Muscle layer of colon (tissue), 2 donors: ENCODE measurements around the gene TMEM145.

ENCODE experiments used
- H3K27ac ChIP-seq: one replicate; pipeline ENCODE4 v1.7.0; 2013; ENCODE audit warnings: low read depth, mild to moderate bottlenecking, low read length, moderate library complexity
- H3K27me3 ChIP-seq, 2 donors: one replicate each; pipeline ENCODE4 v1.7.0; 2013; ENCODE audit warnings: low read length in 2 of 2, mild to moderate bottlenecking in 2 of 2; ENCODE audit not compliant: insufficient read depth in 2 of 2, control insufficient read depth in 1 of 2
- H3K36me3 ChIP-seq: one replicate; pipeline ENCODE4 v1.7.0; 2013; ENCODE audit warnings: mild to moderate bottlenecking, low read length; ENCODE audit not compliant: insufficient read depth
- H3K4me1 ChIP-seq: one replicate; pipeline ENCODE4 v1.7.0; 2013; ENCODE audit warnings: mild to moderate bottlenecking, low read length; ENCODE audit not compliant: insufficient read depth
- H3K4me3 ChIP-seq, 2 donors: one replicate each; pipeline ENCODE4 v1.7.0; 2013; ENCODE audit warnings: low read length in 2 of 2, low read depth in 1 of 2, mild to moderate bottlenecking in 1 of 2, moderate library complexity in 1 of 2
- H3K9ac ChIP-seq: one replicate; pipeline ENCODE4 v1.7.0; 2013; ENCODE audit warnings: low read length
- H3K9me3 ChIP-seq: one replicate; pipeline ENCODE4 v1.7.0; 2013; ENCODE audit warnings: mild to moderate bottlenecking, low read length
- donor health status: abdominal sarcoma.
- donor health status: Adenocarcinoma of cecum.

TMEM145 gene

GRCh38 chr19:42370626-42371175, 57.6 kb downstream of the TMEM145 start:
- H3K27ac ChIP-seq: no peak overlapping the region
- H3K9me3 ChIP-seq: no peaks in the 10 kb centered on the region
- no peaks in the 10 kb centered on the region for H3K27me3 ChIP-seq
- H3K4me3 ChIP-seq: no peak overlapping the region
- peaks cover 10% of the 10 kb centered on the region for H3K4me1 ChIP-seq
- no peak overlapping the region for H3K9ac ChIP-seq
- peaks cover 19% of the 10 kb centered on the region for H3K36me3 ChIP-seq
